A673 (cell line): ENCODE results near the gene CNN2. TPM values are rescaled to one million over a fixed set of nuclear protein-coding genes. Genes with fewer than 3 reads are reported as not detected.

Source experiments
- BruUV-seq: library from RNA; stranded (reverse); fragments of 400-500 nt; replicated peaks from 2 replicates; lab custom pipeline; 2021; lab: Mats Ljungman, UMichigan
- CTCF ChIA-PET: fragments of 300-600 bp; sonication (Branson Sonifier 250); formaldehyde crosslinking; loops from one replicate; lab custom pipeline; 2022; ENCODE audit warnings: antibody characterized with exemption; lab: Charles Lee
- POLR2A ChIA-PET: fragments of 300-600 bp; sonication (Branson Sonifier 250); formaldehyde crosslinking; loops from one replicate; lab custom pipeline; 2022; ENCODE audit warnings: antibody characterized with exemption; ENCODE audit not compliant: low non-redundant PET; lab: Charles Lee
- DNase-seq: peaks from one replicate; pipeline ENCODE4 v3.0.0-alpha.2; 2015; ENCODE audit warnings: low spot score
- H3K27ac ChIP-seq: fragments of 200-600 bp; sonication (generic); 2 replicates; pipeline ENCODE4 v1.5.1; 2016; ENCODE audit warnings: mixed run types, low read depth, mild to moderate bottlenecking, mixed read lengths, antibody characterized with exemption, low read length; ENCODE audit not compliant: poor library complexity, severe bottlenecking
- H3K27me3 ChIP-seq: fragments of 200-600 bp; sonication (generic); replicated peaks from 2 replicates; pipeline ENCODE4 v1.6.1; 2017; ENCODE audit warnings: mixed run types, low read depth, mild to moderate bottlenecking, mixed read lengths, antibody characterized with exemption, low read length; ENCODE audit not compliant: insufficient read depth, poor library complexity
- H3K36me3 ChIP-seq: fragments of 200-600 bp; sonication (generic); 2 replicates; pipeline ENCODE4 v1.6.1; 2016; ENCODE audit warnings: mixed run types, mild to moderate bottlenecking, mixed read lengths, antibody characterized with exemption, low read length; ENCODE audit not compliant: insufficient read depth, poor library complexity, severe bottlenecking
- H3K4me1 ChIP-seq: fragments of 200-600 bp; sonication (generic); 2 replicates; pipeline ENCODE4 v1.6.1; 2017; ENCODE audit warnings: mixed run types, mild to moderate bottlenecking, mixed read lengths, antibody characterized with exemption, low read length; ENCODE audit not compliant: insufficient read depth, poor library complexity, severe bottlenecking
- H3K4me3 ChIP-seq: fragments of 200-600 bp; sonication (generic); 2 replicates; pipeline ENCODE4 v1.5.1; 2016; ENCODE audit warnings: low read depth, mixed run types, mild to moderate bottlenecking, mixed read lengths, low read length; ENCODE audit not compliant: poor library complexity, severe bottlenecking
- H3K9me3 ChIP-seq: fragments of 200-600 bp; sonication (generic); 2 replicates; pipeline ENCODE4 v1.6.1; 2016; ENCODE audit warnings: mixed run types, low read depth, mild to moderate bottlenecking, mixed read lengths, antibody characterized with exemption, low read length; ENCODE audit not compliant: poor library complexity, severe bottlenecking
- EZH2 ChIP-seq: fragments of 200-600 bp; sonication (generic); IDR thresholded peaks from 2 replicates; pipeline ENCODE4 v1.6.1; 2017; ENCODE audit warnings: borderline replicate concordance, low read depth, mild to moderate bottlenecking, mixed read lengths, antibody characterized with exemption, low read length; ENCODE audit not compliant: poor library complexity, severe bottlenecking
- intact Hi-C: fragments of 100-400 bp; cut with micrococcal nuclease; formaldehyde crosslinking; loops from one replicate; pipeline ENCODE4 v1.10.0; 2022; ENCODE audit not compliant: unreplicated experiment
- total RNA-seq: library from RNA; stranded (reverse); gene quantifications from 2 replicates; pipeline ENCODE4 v1.2.3, GENCODE V29; 2021
- TF ChIP-seq, protein P1 (sequence below): fragments of 300-800, 200-600 bp; sonication (generic); conservative IDR thresholded peaks from 2 replicates; pipeline ENCODE4 v1.5.1; 2017; ENCODE audit warnings: low read depth, mild to moderate bottlenecking, antibody characterized with exemption, low read length, moderate library complexity, mixed read lengths

Gene CNN2
- total RNA-seq, 1 experiment from 2014 or later, result 112 TPM

DNA sequence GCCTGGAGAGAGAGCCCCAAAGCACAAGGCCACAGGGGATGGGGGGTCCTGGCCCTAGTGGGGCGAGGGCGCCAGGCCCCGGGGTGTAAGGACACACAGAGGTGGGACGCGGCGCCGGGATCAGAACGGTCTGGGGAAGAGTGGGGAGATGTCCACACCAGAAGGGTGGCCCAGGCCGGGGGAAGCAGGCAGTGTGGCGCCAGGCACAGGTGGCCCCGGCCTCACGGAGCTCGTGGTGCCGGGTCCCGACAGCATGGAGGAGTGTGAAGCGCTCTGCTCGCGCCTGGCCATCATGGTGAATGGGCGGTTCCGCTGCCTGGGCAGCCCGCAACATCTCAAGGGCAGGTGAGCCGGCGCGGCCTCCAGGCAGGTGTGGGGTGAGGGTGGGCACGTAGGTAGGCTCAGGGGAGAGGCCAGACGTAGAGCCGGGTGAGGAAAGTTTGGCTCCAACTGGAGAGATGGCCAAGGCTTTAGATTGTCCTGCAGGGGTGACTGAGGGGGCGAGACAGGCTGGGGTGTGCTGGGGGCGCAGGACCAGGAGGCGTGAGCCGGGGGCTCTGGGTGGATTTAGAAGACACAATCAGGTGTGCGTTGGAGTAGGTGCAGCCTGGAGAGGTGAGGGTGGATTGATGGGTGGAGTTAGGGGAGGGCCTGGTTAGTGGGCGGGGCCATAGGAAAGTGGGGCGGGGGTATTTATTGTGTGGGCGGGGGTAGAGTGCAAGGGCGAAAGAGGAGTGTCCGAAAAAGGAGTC lies 37.7 kb downstream of the CNN2 start:
- intact Hi-C loops, result no loop called here
- no peak for DNase-seq
- BruUV-seq, result no TSS peak
- ChIA-PET CTCF (interaction anchor here (0.7 to 1.0 kb wide), 3 partner anchors 10 to 180 kb away, joined by 3 to 4 read pairs (median 3); no protein-coding TSS in a partner anchor), POLR2A (no interaction called here)
- H3K4me1 ChIP-seq, result peaks cover 16% of the 10 kb centered on the region
- no peak overlapping the region for H3K27ac ChIP-seq
- H3K36me3 ChIP-seq, result no peaks in the 10 kb centered on the region
- TF ChIP-seq, protein P1, sequence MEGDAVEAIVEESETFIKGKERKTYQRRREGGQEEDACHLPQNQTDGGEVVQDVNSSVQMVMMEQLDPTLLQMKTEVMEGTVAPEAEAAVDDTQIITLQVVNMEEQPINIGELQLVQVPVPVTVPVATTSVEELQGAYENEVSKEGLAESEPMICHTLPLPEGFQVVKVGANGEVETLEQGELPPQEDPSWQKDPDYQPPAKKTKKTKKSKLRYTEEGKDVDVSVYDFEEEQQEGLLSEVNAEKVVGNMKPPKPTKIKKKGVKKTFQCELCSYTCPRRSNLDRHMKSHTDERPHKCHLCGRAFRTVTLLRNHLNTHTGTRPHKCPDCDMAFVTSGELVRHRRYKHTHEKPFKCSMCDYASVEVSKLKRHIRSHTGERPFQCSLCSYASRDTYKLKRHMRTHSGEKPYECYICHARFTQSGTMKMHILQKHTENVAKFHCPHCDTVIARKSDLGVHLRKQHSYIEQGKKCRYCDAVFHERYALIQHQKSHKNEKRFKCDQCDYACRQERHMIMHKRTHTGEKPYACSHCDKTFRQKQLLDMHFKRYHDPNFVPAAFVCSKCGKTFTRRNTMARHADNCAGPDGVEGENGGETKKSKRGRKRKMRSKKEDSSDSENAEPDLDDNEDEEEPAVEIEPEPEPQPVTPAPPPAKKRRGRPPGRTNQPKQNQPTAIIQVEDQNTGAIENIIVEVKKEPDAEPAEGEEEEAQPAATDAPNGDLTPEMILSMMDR, result no peak
- TF ChIP-seq EZH2, result no peak
- H3K27me3 ChIP-seq, result no peaks in the 10 kb centered on the region
- no peaks in the 10 kb centered on the region for H3K9me3 ChIP-seq
- H3K4me3 ChIP-seq, result no peak overlapping the region

DNA sequence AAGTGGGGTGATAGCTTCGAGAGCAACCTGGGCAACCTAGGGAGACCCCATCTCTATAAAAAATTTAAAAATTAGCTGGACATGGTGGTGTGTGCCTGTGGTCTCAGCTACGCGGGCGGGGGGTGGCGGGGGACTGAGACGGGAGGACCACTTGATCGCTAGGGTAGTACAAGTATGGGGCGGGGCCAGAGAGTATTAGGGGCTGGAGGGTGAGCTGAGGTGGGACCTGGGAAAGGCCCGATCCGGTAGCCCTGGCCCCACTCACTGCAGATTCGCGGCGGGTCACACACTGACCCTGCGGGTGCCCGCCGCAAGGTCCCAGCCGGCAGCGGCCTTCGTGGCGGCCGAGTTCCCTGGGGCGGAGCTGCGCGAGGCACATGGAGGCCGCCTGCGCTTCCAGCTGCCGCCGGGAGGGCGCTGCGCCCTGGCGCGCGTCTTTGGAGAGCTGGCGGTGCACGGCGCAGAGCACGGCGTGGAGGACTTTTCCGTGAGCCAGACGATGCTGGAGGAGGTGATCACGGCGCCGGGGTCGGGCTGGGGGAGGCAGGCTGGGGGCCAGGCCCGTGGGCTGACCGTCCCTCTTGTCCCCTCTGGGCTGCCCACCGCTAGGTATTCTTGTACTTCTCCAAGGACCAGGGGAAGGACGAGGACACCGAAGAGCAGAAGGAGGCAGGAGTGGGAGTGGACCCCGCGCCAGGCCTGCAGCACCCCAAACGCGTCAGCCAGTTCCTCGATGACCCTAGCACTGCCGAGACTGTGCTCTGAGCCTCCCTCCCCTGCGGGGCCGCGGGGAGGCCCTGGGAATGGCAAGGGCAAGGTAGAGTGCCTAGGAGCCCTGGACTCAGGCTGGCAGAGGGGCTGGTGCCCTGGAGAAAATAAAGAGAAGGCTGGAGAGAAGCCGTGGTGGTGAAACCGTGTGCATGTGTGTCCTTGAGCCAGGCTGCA lies 38.5 kb downstream of the CNN2 start:
- no peak for TF ChIP-seq EZH2
- TF ChIP-seq, protein P1, result peak; percentile 78
- POLR2A ChIA-PET, result no interaction called here
- Histone ChIP-seq H3K9me3 (no peaks in the 10 kb centered on the region), H3K4me1 (peaks cover 16% of the 10 kb centered on the region), H3K4me3 (no peak overlapping the region), H3K27me3 (no peaks in the 10 kb centered on the region), H3K36me3 (no peaks in the 10 kb centered on the region), H3K27ac (no peak overlapping the region)
- BruUV-seq, result no TSS peak
- DNase-seq, result peak; percentile 88
- intact Hi-C loops, result no loop called here
- CTCF ChIA-PET, result interaction anchor here (0.6 to 1.0 kb wide), 4 partner anchors 10 to 180 kb away, joined by 3 to 6 read pairs (median 4); no protein-coding TSS in a partner anchor

DNA sequence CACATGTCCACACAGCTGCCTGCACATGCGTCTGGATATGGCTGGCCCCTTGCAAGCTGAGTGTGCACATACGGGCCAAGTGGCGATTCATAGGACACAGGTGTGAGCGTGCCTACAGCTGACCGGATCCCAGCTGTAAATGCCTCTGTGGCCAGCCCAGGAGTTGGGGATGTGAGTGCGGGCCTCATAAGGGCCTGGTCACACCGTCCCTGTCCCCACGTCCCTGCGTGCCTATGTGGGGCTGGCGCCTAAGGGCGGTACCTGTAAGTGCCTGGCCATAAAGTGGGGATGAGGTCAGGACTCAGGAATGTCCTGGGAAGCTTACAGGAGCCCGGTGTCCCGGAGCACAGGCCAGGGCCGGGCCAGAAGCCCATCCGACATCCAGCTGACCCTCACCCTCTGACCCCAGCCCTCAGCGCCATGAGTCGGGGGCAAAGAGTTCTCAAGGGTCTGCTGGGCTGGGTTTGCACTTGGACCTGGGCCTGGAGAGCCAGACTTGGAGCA lies 39.2 kb downstream of the CNN2 start:
- H3K36me3 ChIP-seq, result no peaks in the 10 kb centered on the region
- ChIA-PET CTCF (no interaction called here), POLR2A (no interaction called here)
- DNase-seq, result no peak
- no peak overlapping the region for H3K4me3 ChIP-seq
- intact Hi-C loops, result no loop called here
- H3K27me3 ChIP-seq, result peaks cover 1% of the 10 kb centered on the region
- no peak for TF ChIP-seq EZH2
- TF ChIP-seq, protein P1, result no peak
- H3K9me3 ChIP-seq, result no peaks in the 10 kb centered on the region
- H3K27ac ChIP-seq, result no peak overlapping the region
- peaks cover 18% of the 10 kb centered on the region for H3K4me1 ChIP-seq
- no TSS peak for BruUV-seq
